SIG-M5 treated with dmso at 0.1 percent for 504 hours (cell line): ENCODE results near the gene ACE.

Source experiments
- DNase-seq: peaks from one replicate; lab custom pipeline; 2025; ENCODE audit not compliant: unreplicated experiment; lab: John Stamatoyannopoulos, UW

ACE gene

GRCh38 chr17:63476854-63477479 lies at the start of gene ACE:
ACE (plus strand) TSS chr17:63477061; CDS start chr17:63477095, 34 bp downstream.
- DNase-seq, result peak; percentile 48

DNA sequence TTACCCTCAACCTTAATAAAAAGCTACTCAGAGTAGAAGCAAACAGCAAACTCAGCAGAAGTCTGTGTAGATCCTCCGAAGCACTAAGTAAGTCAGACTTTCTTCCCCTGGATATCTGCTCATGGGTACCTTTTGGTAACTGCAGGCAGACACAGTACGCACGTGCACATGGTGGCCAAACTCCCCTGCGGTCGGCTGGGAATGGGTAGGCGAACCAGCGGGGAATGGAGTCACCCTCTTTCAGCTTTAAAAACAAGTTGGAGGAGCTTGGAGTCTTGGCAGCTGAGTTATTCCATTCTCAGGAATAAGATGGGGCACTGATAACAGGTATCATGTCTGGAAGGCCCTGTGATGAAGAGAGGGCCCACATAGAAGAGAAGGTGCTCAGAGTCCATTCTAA lies 47.1 kb upstream of the ACE start:
- no peak for DNase-seq

- DNase-seq, result no peak
These were observed 46.6 kb upstream of the ACE start for GRCh38 chr17:63430223-63430622.

GRCh38 chr17:63431618-63431938 lies 45.3 kb upstream of the ACE start:
- DNase-seq, result no peak

- peak; percentile 31 for DNase-seq
These were observed 44.7 kb upstream of the ACE start for GRCh38 chr17:63431939-63432804.

DNA sequence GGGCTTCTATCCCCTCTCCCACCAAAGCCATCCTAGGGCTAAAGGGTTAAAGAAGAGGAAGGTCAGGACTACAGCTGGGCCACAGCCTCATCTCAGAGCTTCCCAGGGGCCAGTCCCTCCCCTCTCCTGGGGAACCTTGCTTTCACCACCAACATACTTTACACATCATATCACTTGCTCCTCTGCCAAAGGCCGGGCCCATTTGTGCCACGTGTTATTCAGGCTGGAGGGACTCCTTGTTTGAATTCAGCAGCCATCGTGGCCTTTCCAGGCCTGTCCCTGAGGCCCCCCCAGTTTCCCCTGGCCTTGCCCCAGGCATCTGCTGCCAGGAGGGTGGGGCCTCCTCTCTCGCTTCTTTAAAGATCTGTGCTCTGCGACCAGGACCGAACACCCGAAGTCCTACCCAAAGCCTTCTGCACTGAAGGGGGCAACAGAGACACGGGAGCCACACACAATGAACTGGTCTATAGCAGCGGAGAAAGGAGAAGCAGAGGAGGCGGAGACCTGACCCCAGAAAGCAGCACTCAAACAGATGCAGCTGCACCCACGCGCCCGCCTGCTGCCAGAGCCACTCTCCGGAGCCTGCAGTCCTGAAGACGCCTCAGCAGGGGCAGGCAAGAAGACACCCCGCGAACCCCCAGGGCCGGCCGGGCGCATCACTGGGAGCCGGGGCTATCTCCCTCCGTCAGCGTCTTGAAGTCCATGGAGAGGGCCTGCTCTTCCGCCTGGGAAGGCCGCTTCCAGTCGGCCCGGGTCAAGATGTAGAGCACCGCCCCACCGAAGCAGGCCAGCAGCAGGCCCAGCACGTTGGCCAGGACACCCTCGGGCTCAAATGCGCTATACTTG lies 42.9 kb upstream of the ACE start:
- no peak for DNase-seq

GRCh38 chr17:63434951-63435571 lies 41.8 kb upstream of the ACE start:
- peak; percentile 52 for DNase-seq

GRCh38 chr17:63435681-63436522 lies 41.0 kb upstream of the ACE start:
- DNase-seq, result peak; percentile 52

- no peak for DNase-seq
These were observed 40.2 kb upstream of the ACE start for GRCh38 chr17:63436523-63437110.

- no peak for DNase-seq
These were observed 39.4 kb upstream of the ACE start for GRCh38 chr17:63437287-63438091.

DNA sequence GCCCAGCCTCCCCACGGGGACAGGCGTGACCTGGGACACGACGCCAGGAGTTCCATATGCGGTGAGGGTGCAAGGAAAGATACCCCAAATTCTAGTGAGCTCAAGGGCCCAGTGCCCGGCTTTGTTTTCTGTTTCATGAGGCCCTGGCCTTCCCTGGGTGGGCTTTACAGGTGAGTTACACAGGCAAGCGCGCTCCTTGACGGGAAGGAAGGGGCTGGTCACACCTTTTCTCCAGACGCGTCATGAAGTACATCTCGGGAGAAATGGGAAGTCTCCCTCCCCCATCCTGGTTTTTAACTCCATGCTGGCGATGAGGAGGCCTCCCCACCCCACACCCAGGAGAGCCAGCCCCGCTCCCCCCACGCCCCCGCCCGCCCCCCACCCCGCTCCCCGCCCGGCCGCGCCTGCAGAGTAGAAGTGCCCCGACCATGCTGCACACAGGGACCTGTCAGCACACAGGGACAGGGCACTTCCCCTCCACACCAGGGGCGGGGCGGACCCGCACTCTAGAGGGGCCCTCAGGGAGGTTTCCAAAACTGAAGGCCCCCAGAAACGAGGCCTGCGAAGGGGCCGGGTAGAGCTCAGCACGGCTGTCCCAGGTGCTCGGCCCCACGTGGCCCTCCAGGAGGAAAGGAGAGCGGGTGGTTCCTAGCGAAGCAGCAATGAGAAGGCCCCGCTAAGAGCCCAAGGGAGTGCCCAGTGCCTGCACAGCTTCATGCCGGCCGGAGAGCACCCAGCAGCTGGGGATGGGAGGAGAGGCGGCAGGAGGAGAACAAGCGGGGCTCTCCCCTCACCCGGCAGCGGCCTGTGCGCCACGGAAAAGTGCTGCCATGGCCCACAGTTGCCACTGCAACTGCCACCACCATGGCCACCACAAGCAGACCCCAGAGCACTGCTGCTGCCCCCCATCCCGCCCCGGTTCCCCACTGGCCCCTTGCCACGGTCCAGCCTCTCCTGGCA lies 38.5 kb upstream of the ACE start:
- DNase-seq, result no peak

DNA sequence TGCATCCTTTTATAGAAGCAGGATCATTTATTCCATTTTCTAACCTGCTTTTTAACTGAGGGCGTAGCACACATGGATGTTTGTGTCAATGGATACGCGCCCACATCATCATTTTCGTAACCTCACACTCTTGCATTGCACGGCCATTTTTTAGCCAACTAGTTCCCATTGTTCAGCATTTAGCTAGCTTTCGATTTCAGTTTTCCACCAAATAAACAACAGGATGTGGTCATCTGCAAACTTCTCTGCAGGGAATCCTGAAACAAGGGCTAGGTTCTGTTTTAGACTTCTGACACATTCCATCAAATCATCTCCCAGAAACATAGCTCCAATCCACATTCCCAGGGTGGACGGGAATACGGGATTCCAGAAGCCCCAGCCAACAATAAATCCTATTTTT lies 37.2 kb upstream of the ACE start:
- DNase-seq, result peak; percentile 58

DNA sequence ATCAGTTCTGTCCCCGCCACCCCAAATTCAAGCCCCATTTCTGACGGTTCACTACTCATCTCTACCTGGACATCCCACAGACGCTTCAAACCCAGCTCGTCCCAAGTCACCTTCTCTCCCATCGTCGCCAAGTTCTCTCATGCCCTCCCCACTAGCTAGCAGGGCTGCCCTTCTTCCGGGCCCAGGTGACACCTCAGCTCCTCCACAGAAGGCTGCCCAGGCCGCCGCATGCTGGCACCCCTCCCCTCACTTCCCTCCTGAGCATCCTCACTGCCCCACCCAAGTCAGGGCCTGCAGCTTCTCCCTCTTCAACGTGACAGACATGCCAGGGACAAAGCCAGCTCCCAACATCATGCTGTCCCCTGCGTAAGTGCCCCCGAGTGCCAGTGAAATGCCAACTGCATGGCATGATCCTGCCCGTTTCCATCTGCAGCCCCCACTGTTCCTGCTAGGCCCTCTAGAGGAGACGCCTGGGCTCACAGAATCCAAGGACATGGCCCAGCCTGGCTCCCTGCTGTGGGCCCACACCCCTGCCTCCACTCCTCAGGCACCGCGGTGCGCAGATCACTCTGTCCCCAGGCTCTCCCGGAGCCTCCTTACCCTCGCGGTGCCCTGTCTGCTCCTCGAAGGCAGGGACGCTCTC lies 36.6 kb upstream of the ACE start:
- DNase-seq, result no peak

DNA sequence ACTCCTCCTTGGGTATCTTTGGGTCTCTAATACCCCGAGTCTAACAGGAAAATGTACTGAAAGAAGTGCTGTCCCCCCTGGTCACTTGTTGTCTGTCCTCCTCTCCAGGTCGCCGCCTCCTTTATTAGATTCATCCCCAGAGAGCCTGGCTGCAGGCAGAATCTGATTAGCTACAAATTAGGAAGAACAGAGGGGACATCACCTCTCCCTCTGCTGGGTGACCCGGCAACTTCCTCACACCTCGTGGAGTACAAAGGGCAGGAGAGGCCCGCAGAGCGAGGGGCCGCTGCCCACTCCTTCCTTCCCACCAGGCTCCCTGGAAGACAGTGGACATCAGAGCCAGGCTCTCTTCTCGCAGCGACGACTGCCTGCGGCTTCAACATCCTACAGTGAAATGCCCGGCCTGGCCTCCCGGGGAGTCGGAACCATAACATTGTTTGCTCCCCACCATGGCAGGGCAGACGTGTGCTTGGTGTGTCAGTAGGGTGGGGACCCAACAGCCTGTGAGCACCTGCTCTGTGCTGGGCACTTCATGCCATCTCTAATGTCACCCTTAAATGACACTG lies 36.0 kb upstream of the ACE start:
- DNase-seq, result no peak

DNA sequence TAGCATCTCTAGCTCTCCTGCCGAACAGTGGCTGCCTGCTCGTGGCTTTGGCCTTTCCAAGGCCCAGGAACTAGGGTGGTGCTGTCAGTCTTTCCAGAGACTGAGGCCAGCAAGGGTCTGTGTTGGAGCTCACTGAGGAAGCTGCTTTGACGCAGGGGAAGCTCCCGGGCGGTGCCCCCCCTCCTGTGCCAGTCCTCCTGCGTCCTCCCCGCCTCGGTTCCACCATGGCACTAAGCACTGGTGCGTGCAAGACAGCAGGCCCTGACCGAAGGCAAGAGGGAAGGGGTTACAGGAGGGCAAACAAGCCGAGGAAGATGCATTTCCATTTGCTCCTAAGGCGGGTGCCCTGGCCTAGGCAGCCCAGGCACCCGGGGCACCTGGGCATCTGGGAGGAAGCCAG lies 35.2 kb upstream of the ACE start:
- DNase-seq, result no peak

- DNase-seq, result no peak
These were observed 34.8 kb upstream of the ACE start for GRCh38 chr17:63442074-63442473.

DNA sequence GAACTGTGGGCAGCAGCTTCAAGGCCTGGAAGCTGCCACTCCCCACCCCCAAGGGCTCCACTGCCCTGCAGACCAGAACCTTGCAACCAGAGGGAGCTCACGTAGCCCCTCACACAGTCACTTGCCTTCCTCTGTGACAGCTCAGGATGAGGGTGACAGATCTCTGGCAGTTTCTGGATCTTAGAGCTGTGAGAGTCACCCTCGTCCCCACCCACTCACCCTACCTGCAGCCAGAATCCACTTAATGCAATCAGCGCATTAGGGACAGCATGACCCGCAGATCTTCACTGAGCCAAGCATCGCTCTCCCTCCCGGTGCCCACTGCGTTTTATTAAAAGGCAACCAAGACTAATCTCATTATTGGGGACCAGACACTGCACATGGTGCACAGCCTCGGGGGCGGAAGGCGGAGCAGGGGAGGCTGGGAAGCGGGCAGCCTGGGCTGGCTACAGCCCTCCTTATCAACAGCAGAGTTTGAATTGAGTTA lies 34.3 kb upstream of the ACE start:
- DNase-seq, result peak; percentile 27
